Endometrial microvascular endothelial cells (primary cell): ENCODE results near the gene RBM45. TPM values are rescaled to one million over a fixed set of nuclear protein-coding genes. Genes with fewer than 3 reads are reported as not detected.
"Not testable (repeated sequence)": the region's sequence is repeated elsewhere in the genome, so short reads cannot be mapped to it uniquely, and the experiment has no call there.

Experiments
- in situ Hi-C: cut with HindIII; loops from 2 replicates; pipeline ENCODE4 v1.10.0; 2017; ENCODE audit warnings: low sequenced_read_pairs, low pct_unique_long_range_greater_than_20kb; ENCODE audit errors: inconsistent ontology term
- total RNA-seq: library from RNA; depleted of rRNA; stranded (reverse); fragments of >200 nt; gene quantifications from one replicate; pipeline ENCODE4 v1.2.3, GENCODE V29; 2015; ENCODE audit errors: inconsistent ontology term

The RBM45 gene
- total RNA-seq = 23.3 TPM

DNA sequence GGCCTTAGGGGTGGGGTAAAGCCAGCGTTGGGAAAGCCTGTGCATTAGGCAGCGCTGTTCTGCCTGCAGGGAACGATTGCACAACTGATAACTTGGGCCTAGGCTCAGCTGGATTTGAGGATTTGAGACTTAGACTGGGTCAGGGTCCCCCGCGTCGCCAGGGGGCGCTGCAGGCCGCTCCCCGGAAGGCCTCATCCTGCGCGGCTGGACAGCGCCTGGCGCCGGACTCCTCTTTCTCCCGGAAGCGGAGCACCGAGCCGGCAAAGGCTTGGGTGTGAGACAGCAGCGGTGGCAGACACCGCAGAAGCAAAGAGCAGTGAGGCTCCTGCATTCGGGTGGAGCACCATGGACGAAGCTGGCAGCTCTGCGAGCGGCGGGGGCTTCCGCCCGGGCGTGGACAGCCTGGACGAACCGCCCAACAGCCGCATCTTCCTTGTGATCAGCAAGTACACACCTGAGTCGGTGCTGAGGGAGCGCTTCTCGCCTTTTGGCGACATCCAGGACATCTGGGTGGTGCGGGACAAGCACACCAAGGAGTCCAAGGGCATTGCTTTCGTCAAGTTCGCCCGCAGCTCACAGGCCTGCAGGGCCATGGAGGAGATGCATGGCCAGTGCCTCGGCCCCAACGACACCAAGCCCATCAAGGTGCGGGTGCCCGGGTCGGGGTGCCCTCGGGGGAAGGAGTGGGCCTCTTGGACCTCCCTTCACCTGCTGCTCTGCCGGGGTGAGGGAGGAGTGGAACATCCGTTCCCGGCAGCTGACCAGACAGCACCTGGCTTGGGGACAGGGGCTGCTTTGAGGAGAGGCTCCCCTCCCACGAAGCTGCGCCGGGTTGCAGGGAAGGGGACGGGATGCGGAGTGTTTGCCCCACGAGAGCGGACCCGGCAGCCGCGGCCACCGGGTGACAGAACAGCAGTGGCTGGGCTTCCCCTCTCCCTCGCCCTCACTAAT is at the start of gene RBM45:
Gene RBM45 (plus strand): TSS at position 236 of the 951 bp plus-strand sequence. CDS start 110 bp downstream, at position 346.
- in situ Hi-C loops = no loop called here

- in situ Hi-C loops = no loop called here
Measured at GRCh38 chr2:178066324-178066723, 45.9 kb upstream of the RBM45 start.

- in situ Hi-C loops = no loop called here
Measured at GRCh38 chr2:178066890-178067669, 45.2 kb upstream of the RBM45 start.

DNA sequence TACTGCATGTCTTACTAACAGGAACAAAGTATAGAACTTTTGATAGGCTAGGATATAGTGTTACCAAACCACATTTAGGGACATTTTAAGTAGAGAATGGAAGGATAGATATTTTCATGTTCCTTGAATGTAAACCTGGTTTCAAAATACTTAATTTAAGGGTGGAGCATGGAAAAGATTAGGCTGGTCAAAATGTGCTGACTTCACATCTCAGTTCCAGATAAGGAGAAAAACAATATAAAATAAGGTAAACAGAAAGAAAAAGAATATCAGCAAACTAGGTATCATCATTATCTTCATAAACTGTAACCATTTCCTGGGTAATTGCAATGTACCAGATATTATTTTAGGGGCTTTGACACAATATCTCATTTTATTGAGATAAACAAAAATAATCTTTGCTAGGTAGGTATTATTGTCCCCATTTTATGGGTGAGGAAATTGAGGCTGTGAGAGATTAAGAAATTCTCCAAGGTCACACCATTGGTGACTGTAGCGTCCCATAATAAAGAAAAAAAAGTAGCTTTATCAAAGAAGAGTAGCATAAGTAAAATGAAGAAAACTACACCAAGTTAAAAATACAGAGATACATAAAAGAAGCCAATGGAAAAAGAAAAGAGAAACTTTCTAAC is 43.3 kb upstream of the RBM45 start:
- in situ Hi-C loops = no loop called here

DNA sequence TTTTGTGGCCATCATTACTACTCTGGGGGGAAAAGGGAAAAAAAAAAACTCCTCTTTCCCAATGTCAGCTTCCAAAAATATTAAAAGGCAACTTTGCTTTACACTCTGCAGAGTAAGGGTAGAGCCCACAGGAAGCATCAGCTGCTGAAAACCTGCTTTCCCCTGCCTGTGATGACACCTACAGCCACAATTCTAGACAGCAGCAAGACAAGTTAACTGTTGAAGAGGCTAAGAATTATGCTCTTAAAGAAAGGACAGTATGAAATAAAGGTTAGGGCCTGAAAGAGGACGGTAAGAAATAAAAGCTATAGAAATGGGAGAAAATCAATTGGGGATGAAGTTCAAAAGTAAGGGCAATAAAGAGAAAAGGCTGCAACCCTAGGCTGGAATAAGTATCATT is 42.7 kb upstream of the RBM45 start:
- in situ Hi-C loops = no loop called here

DNA sequence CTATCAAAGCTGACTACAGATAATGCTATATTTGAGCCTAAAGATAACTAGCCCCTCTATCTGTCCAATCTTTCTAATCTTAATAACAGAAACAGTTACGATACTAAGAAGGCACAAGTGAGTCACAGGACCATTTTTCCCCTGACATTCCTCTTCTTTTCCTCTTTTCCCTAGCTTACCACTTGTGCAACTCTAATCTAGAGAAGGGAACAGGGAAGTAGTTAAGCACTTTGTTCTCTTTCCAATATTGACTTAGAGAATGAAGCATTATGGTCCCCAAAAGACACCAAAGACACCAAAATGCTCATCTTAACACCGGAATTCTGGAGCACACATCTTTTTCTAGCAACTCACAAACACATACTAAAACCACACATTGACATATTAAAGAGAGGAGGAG is 41.4 kb upstream of the RBM45 start:
- in situ Hi-C loops = no loop called here

DNA sequence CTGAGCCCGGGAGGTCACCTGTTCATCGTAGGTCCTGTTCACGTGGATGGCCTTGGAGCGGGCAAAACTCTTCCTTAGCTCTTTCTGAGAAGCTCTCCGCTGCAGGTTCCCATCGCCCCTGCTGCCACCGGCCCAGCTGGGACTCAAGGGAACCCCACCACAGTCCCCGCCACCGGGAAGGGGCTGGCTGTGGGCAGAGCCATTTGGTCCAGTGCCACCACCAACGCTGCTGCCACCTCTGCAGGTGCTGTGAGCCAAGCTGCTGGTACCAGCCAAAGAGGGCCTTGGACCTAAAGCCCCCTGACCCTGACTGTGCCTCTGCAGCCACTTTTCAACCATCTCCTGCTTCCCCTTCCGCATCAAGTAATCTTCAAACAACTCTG is 40.2 kb upstream of the RBM45 start:
- in situ Hi-C loops = no loop called here

- in situ Hi-C loops = no loop called here
Measured at GRCh38 chr2:178072383-178073301, 39.6 kb upstream of the RBM45 start, which contains the start of gene PDE11A. Gene PDE11A (minus strand): TSS chr2:178072777. CDS start chr2:178072437, 340 bp downstream.

GRCh38 chr2:178074123-178075005 is 37.9 kb upstream of the RBM45 start:
- in situ Hi-C loops = no loop called here

GRCh38 chr2:178075006-178075326 is 37.3 kb upstream of the RBM45 start:
- in situ Hi-C loops = no loop called here

DNA sequence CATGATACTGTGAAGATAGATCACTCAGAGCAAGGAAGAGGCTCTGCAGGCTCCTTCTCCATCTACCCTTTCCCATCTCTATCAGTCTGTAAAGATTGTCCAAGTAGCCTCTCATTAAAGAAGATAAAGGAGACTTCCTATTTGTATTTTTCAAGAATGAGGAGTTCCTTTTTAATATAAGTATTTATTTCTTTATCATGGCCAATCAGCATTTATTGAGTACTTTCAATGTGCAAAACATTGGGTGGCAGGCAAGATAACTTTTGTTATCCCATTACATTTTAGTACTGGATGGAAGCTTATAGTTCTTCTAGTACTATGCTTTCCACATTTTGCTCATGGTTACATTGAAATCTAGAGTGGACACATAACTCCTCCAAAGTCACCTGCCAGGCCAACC is 36.1 kb upstream of the RBM45 start:
- in situ Hi-C loops = no loop called here

- in situ Hi-C loops = not testable (repeated sequence)
Measured at GRCh38 chr2:178079279-178079678, 33.0 kb upstream of the RBM45 start.

- in situ Hi-C loops = no loop called here
Measured at GRCh38 chr2:178082408-178083045, 29.7 kb upstream of the RBM45 start.

GRCh38 chr2:178084273-178084672 is 28.0 kb upstream of the RBM45 start:
- in situ Hi-C loops = no loop called here

DNA sequence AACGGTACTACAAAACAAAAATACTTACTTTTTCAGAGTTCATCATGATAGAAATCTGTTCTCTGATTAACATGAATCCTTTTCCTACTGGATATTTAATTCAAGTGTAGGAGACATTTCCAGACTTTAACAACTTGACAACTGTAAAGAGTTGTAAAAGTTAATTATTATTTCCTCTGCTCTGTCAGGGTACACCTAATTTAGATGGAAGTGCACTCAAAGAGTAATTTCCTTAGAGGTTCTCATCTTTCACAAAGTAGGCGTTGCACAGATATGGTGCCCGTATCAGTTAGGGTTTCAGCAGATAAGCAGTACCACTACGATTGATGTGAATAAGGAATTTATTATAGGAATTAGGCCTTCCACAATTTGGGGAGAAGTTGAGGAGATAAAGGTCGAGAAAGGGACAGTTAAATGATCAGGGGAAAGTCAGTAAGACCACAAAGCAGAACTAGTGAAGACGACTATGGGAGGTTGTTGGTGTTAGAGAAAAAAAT is 23.4 kb upstream of the RBM45 start:
- in situ Hi-C loops = no loop called here

GRCh38 chr2:178093471-178093870 is 18.8 kb upstream of the RBM45 start:
- in situ Hi-C loops = no loop called here
